ENCODE results near the gene ARHGDIA.

Gene ARHGDIA

GRCh38 chr17:81823820-81824550 is 47.2 kb downstream of the ARHGDIA start:
- no peak for DNase-seq (ENCODE audit: low read depth in 3 of 3)

GRCh38 chr17:81822996-81823819 is 47.9 kb downstream of the ARHGDIA start:
- DNase-seq (ENCODE audit: low read depth in 3 of 3): no peak

- DNase-seq (ENCODE audit: low read depth in 3 of 3): no peak
These were observed 48.9 kb downstream of the ARHGDIA start for GRCh38 chr17:81822312-81822637.

- no peak for DNase-seq (ENCODE audit: low read depth in 3 of 3)
These were observed 49.4 kb downstream of the ARHGDIA start for GRCh38 chr17:81821603-81822311.

- no peak for DNase-seq (ENCODE audit: low read depth in 3 of 3)
These were observed 50.0 kb downstream of the ARHGDIA start for GRCh38 chr17:81821147-81821546.

GRCh38 chr17:81819708-81820107 is 51.4 kb downstream of the ARHGDIA start:
- DNase-seq (ENCODE audit: low read depth in 3 of 3): no peak

GRCh38 chr17:81817758-81818147 is 53.4 kb downstream of the ARHGDIA start:
- no peak for DNase-seq (ENCODE audit: low read depth in 3 of 3)

Measured in stimulated activated CD4-positive, alpha-beta T cell treated with anti-CD3 and anti-CD28 coated beads, TNF-alpha, amount 100 ng/mL, for 48 hours (primary cell).